Calu3 (cell line): ENCODE measurements around the gene SLC30A2. TPM values are rescaled to one million over a fixed set of nuclear protein-coding genes. Genes with fewer than 3 reads are reported as not detected.

ENCODE experiments used
- BruUV-seq: library from RNA; stranded (reverse); fragments of 400-500 nt; replicated peaks from 2 replicates; lab custom pipeline; 2021; lab: Mats Ljungman, UMichigan
- CTCF ChIA-PET: fragments of 300-600 bp; sonication (Branson Sonifier 250); formaldehyde crosslinking; loops from one replicate; lab custom pipeline; 2022; ENCODE audit warnings: antibody characterized with exemption; lab: Charles Lee
- DNase-seq: peaks from one replicate; pipeline ENCODE4 v3.0.0; 2022
- H3K27ac Mint-ChIP-seq: one replicate; pipeline ENCODE4 v1.8.0; 2022; ENCODE audit warnings: mixed read lengths; ENCODE audit not compliant: unreplicated experiment
- H3K27me3 Mint-ChIP-seq: one replicate; pipeline ENCODE4 v1.8.0; 2022; ENCODE audit warnings: mixed read lengths; ENCODE audit not compliant: unreplicated experiment
- H3K36me3 Mint-ChIP-seq: one replicate; pipeline ENCODE4 v1.8.0; 2022; ENCODE audit warnings: mild to moderate bottlenecking, moderate library complexity, mixed read lengths; ENCODE audit not compliant: insufficient read depth, unreplicated experiment
- H3K4me1 Mint-ChIP-seq: one replicate; pipeline ENCODE4 v1.8.0; 2022; ENCODE audit warnings: mild to moderate bottlenecking, low read depth, mixed read lengths; ENCODE audit not compliant: unreplicated experiment
- H3K4me3 Mint-ChIP-seq: one replicate; pipeline ENCODE4 v1.8.0; 2022; ENCODE audit warnings: mild to moderate bottlenecking, low read depth, moderate library complexity, mixed read lengths; ENCODE audit not compliant: unreplicated experiment
- H3K9me3 Mint-ChIP-seq: one replicate; pipeline ENCODE4 v1.8.0; 2022; ENCODE audit warnings: low read depth, mixed read lengths; ENCODE audit not compliant: unreplicated experiment
- CTCF ChIP-seq: fragments of 200-600 bp; IDR thresholded peaks from one replicate; pipeline ENCODE4 v1.8.0; 2022; ENCODE audit warnings: antibody characterized with exemption; ENCODE audit not compliant: unreplicated experiment
- intact Hi-C: fragments of 100-400 bp; cut with micrococcal nuclease; formaldehyde crosslinking; loops from one replicate; pipeline ENCODE4 v1.10.0; 2022; ENCODE audit not compliant: unreplicated experiment
- total RNA-seq: library from RNA; stranded (reverse); gene quantifications from 2 replicates; pipeline ENCODE4 v1.2.3, GENCODE V29; 2022

The SLC30A2 gene
- total RNA-seq, 1 experiment from 2014 or later, result not detected

GRCh38 chr1:26038904-26039303 lies 7.0 kb downstream of the SLC30A2 start:
- Mint-ChIP-seq H3K4me3 (no peak overlapping the region), H3K27me3 (peaks cover under 1% of the 10 kb centered on the region), H3K27ac (no peak overlapping the region), H3K36me3 (peaks cover 23% of the 10 kb centered on the region), H3K4me1 (peaks cover 12% of the 10 kb centered on the region), H3K9me3 (no peaks in the 10 kb centered on the region)
- no peak for DNase-seq
- CTCF ChIA-PET, result no interaction called here
- no TSS peak for BruUV-seq
- no peak for TF ChIP-seq CTCF
- intact Hi-C loops, result no loop called here

GRCh38 chr1:26038477-26038876 lies 7.4 kb downstream of the SLC30A2 start:
- no peaks in the 10 kb centered on the region for H3K9me3 Mint-ChIP-seq
- no peak overlapping the region for H3K27ac Mint-ChIP-seq
- CTCF ChIA-PET, result no interaction called here
- no peak overlapping the region for H3K4me3 Mint-ChIP-seq
- H3K36me3 Mint-ChIP-seq, result peaks cover 23% of the 10 kb centered on the region
- intact Hi-C loops, result no loop called here
- no peak for TF ChIP-seq CTCF
- H3K27me3 Mint-ChIP-seq, result no peaks in the 10 kb centered on the region
- H3K4me1 Mint-ChIP-seq, result peaks cover 12% of the 10 kb centered on the region
- no TSS peak for BruUV-seq
- no peak for DNase-seq

GRCh38 chr1:26037904-26038303 lies 8.0 kb downstream of the SLC30A2 start:
- no peak for DNase-seq
- peaks cover 23% of the 10 kb centered on the region for H3K36me3 Mint-ChIP-seq

GRCh38 chr1:26036756-26037281 lies 9.1 kb downstream of the SLC30A2 start:
- Mint-ChIP-seq H3K27me3 (peaks cover 12% of the 10 kb centered on the region), H3K9me3 (no peaks in the 10 kb centered on the region), H3K4me1 (peaks cover 12% of the 10 kb centered on the region), H3K27ac (no peak overlapping the region), H3K36me3 (peaks cover 23% of the 10 kb centered on the region), H3K4me3 (peak overlapping the region; percentile 96)
- BruUV-seq, result no TSS peak
- no peak for DNase-seq
- TF ChIP-seq CTCF, result no peak
- intact Hi-C loops, result loop anchor here (2.0 kb wide), 1 partner anchor 108 kb away; no protein-coding TSS in a partner anchor
- CTCF ChIA-PET, result interaction anchor here (0.7 to 2.0 kb wide), 7 partner anchors 10 to 197 kb away, joined by 3 to 22 read pairs (median 4); partner anchors contain the start of gene CEP85

More at GRCh38 chr1:26037904-26038303, 8.0 kb downstream of the SLC30A2 start:
- Mint-ChIP-seq H3K27ac (no peak overlapping the region), H3K9me3 (no peaks in the 10 kb centered on the region), H3K27me3 (peaks cover 1% of the 10 kb centered on the region), H3K4me1 (peaks cover 12% of the 10 kb centered on the region), H3K4me3 (no peak overlapping the region)
- TF ChIP-seq CTCF, result no peak
- intact Hi-C loops, result loop anchor here (2.0 kb wide), 1 partner anchor 107 kb away; no protein-coding TSS in a partner anchor
- no TSS peak for BruUV-seq
- CTCF ChIA-PET, result no interaction called here
